ENCODE measurements around the gene PTH1R.

DNA sequence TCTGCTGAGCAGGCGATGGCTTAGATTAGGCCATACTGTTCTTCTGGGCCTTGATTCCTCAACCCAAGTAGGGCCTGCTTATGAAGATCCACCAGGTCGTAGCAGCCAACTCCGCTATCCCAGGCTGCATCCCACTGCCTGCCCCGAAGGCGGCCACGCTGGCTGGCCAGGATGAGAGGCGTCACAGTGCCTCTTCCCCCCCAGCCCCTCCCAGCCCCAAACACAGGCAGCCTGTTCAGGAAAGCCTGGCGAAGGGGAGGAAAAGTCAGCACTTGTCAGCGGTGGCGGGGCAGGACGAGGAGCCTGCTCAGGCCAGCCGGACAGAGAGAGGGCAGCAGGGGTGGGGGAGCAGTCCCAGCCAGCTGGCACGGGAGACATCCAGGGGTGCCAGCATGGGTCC lies 11.2 kb downstream of the PTH1R start:
- TF ChIP-seq, protein P1, sequence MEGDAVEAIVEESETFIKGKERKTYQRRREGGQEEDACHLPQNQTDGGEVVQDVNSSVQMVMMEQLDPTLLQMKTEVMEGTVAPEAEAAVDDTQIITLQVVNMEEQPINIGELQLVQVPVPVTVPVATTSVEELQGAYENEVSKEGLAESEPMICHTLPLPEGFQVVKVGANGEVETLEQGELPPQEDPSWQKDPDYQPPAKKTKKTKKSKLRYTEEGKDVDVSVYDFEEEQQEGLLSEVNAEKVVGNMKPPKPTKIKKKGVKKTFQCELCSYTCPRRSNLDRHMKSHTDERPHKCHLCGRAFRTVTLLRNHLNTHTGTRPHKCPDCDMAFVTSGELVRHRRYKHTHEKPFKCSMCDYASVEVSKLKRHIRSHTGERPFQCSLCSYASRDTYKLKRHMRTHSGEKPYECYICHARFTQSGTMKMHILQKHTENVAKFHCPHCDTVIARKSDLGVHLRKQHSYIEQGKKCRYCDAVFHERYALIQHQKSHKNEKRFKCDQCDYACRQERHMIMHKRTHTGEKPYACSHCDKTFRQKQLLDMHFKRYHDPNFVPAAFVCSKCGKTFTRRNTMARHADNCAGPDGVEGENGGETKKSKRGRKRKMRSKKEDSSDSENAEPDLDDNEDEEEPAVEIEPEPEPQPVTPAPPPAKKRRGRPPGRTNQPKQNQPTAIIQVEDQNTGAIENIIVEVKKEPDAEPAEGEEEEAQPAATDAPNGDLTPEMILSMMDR (IDR thresholded peaks at IDR 0.05), result no peak
- TF ChIP-seq POLR2A (IDR thresholded peaks at IDR 0.05), result no peak
- no peak for TF ChIP-seq POLR2AphosphoS5 (IDR thresholded peaks at IDR 0.05)

Measured in prostate gland (tissue), 2 donors.